SIG-M5 treated with dmso at 0.1 percent for 504 hours (cell line): Measurements from ENCODE around the gene TUBA8.
"Not testable (repeated sequence)": the region's sequence is repeated elsewhere in the genome, so short reads cannot be mapped to it uniquely, and the experiment has no call there.

Experiments used
- DNase-seq: peaks from one replicate; lab custom pipeline; 2025; ENCODE audit not compliant: unreplicated experiment; lab: John Stamatoyannopoulos, UW

Gene TUBA8

GRCh38 chr22:18165356-18165755 lies 54.7 kb downstream of the TUBA8 start:
- not testable (repeated sequence) for DNase-seq

GRCh38 chr22:18170284-18170683 lies 59.7 kb downstream of the TUBA8 start:
- DNase-seq: not testable (repeated sequence)

- DNase-seq: not testable (repeated sequence)
These were observed 61.6 kb downstream of the TUBA8 start for GRCh38 chr22:18172203-18172602.

GRCh38 chr22:18172776-18173175 lies 62.2 kb downstream of the TUBA8 start:
- DNase-seq: not testable (repeated sequence)

GRCh38 chr22:18173441-18173840 lies 62.8 kb downstream of the TUBA8 start:
- not testable (repeated sequence) for DNase-seq
